H1 (cell line): Measurements from ENCODE around the gene CNOT2. TPM values are rescaled to one million over a fixed set of nuclear protein-coding genes. Genes with fewer than 3 reads are reported as not detected.

Experiments
- CTCF ChIA-PET: fragments of 300-600 bp; sonication (Branson Sonifier 250); formaldehyde crosslinking; loops from one replicate; lab custom pipeline; 2021; ENCODE audit not compliant: partially characterized antibody; lab: Charles Lee
- POLR2A ChIA-PET: fragments of 300-600 bp; sonication (Branson Sonifier 250); formaldehyde crosslinking; loops from one replicate; lab custom pipeline; 2021; ENCODE audit warnings: inconsistent platforms; ENCODE audit not compliant: partially characterized antibody; lab: Charles Lee
- DNase-seq, 2 experiments: peaks; one replicate each; pipeline versions ENCODE4 v3.0.0 to v3.0.0-alpha.2; 2010 to 2022; ENCODE audit warnings: low spot score in 2 of 2, low read depth in 1 of 2, mixed read lengths in 1 of 2
- FAIRE-seq: peaks from 2 replicates; lab custom pipeline; 2011; peaks lifted over from hg19 to GRCh38; lab: Jason Lieb, UNC
- H2AFZ ChIP-seq: 2 replicates; pipeline ENCODE4 v1.8.1; 2012; ENCODE audit warnings: low read length, inconsistent platforms
- H2AK5ac ChIP-seq: 2 replicates; pipeline ENCODE4 v1.6.1; 2013; ENCODE audit warnings: low read depth, low read length
- H2BK120ac ChIP-seq: replicated peaks from 2 replicates; pipeline ENCODE3; 2013; ENCODE audit warnings: low read depth, low read length, inconsistent platforms
- H2BK12ac ChIP-seq: 2 replicates; pipeline ENCODE4 v1.6.1; 2013; ENCODE audit warnings: low read depth, low read length
- H2BK15ac ChIP-seq: 2 replicates; pipeline ENCODE4 v1.6.1; 2013; ENCODE audit warnings: low read length
- H2BK20ac ChIP-seq: 2 replicates; pipeline ENCODE4 v1.6.1; 2013; ENCODE audit warnings: low read length
- H2BK5ac ChIP-seq: 2 replicates; pipeline ENCODE4 v1.6.1; 2013; ENCODE audit warnings: low read depth, low read length
- H3K14ac ChIP-seq: 2 replicates; pipeline ENCODE4 v1.6.1; 2013; ENCODE audit warnings: inconsistent platforms; ENCODE audit not compliant: insufficient read length
- H3K18ac ChIP-seq: 2 replicates; pipeline ENCODE4 v1.6.1; 2013; ENCODE audit warnings: low read length; ENCODE audit errors: extremely low read depth
- H3K23ac ChIP-seq: 2 replicates; pipeline ENCODE4 v1.6.1; 2013; ENCODE audit warnings: inconsistent platforms; ENCODE audit not compliant: insufficient read length
- H3K23me2 ChIP-seq: 2 replicates; pipeline ENCODE4 v1.6.1; 2013; ENCODE audit warnings: low read depth, low read length
- H3K27ac ChIP-seq: 2 replicates; pipeline ENCODE4 v1.6.1; 2011; ENCODE audit warnings: low read depth, low read length, inconsistent platforms
- H3K27me3 ChIP-seq, 4 experiments: replicated peaks in 1 of 4; 1 replicate in 1 of 4; 2 replicates in 3 of 4; pipeline versions ENCODE4 v1.6.1 to v1.8.1; 2011 to 2013; ENCODE audit warnings: low read length in 3 of 4, mild to moderate bottlenecking in 3 of 4, inconsistent platforms in 2 of 4, mixed read lengths in 2 of 4, moderate library complexity in 1 of 4; ENCODE audit not compliant: control insufficient read depth in 3 of 4, insufficient read depth in 3 of 4; ENCODE audit errors: extremely low read depth in 1 of 4
- H3K36me3 ChIP-seq, 4 experiments: 2 replicates each; pipeline versions ENCODE4 v1.6.1 to v1.8.1; 2011 to 2013; ENCODE audit warnings: mild to moderate bottlenecking in 4 of 4, low read length in 3 of 4, moderate library complexity in 2 of 4, control low read depth in 1 of 4, inconsistent platforms in 1 of 4; ENCODE audit not compliant: insufficient read depth in 4 of 4, control insufficient read depth in 2 of 4
- H3K4ac ChIP-seq: replicated peaks from 2 replicates; pipeline ENCODE3; 2013; ENCODE audit warnings: low read length, low read depth, mixed read lengths, inconsistent platforms; ENCODE audit not compliant: insufficient read length
- H3K4me1 ChIP-seq, 4 experiments: replicated peaks in 1 of 4; 1 replicate in 1 of 4; 2 replicates in 3 of 4; pipeline versions ENCODE4 v1.6.1 to v1.8.1; 2011 to 2013; ENCODE audit warnings: low read length in 3 of 4, inconsistent platforms in 2 of 4, mixed read lengths in 1 of 4; ENCODE audit not compliant: insufficient read depth in 4 of 4, control insufficient read depth in 3 of 4
- H3K4me2 ChIP-seq, 2 experiments: 2 replicates each; pipeline versions ENCODE4 v1.6.1 to v1.8.1; 2011 to 2013; ENCODE audit warnings: low read depth in 2 of 2, low read length in 2 of 2, control low read depth in 1 of 2, inconsistent platforms in 1 of 2, mild to moderate bottlenecking in 1 of 2; ENCODE audit not compliant: insufficient read depth in 1 of 2
- H3K4me3 ChIP-seq, 4 experiments: fragments of 200-600, 300-600 bp in 1 of 4; sonication (generic), shearing (Covaris generic), sonication (Bioruptor Twin) in 1 of 4; 2 replicates each; pipeline versions ENCODE4 v1.5.1 to v1.8.1; 2011 to 2016; ENCODE audit warnings: low read length in 4 of 4, low read depth in 3 of 4, control low read depth in 2 of 4, inconsistent platforms in 2 of 4, mild to moderate bottlenecking in 2 of 4, mixed read lengths in 1 of 4, moderate library complexity in 1 of 4; ENCODE audit not compliant: insufficient read depth in 2 of 4; ENCODE audit errors: extremely low read depth in 1 of 4
- H3K56ac ChIP-seq: replicated peaks from 2 replicates; pipeline ENCODE3; 2013; ENCODE audit warnings: low read depth, mild to moderate bottlenecking, mixed read lengths, low read length, inconsistent platforms; ENCODE audit not compliant: insufficient read length
- H3K79me1 ChIP-seq: 2 replicates; pipeline ENCODE4 v1.6.1; 2013; ENCODE audit warnings: low read depth, low read length, control low read depth
- H3K79me2 ChIP-seq, 2 experiments: 2 replicates each; pipeline versions ENCODE4 v1.6.1 to v1.8.1; 2012 to 2013; ENCODE audit warnings: low read length in 2 of 2, mild to moderate bottlenecking in 2 of 2, inconsistent platforms in 1 of 2; ENCODE audit not compliant: insufficient read depth in 2 of 2, control insufficient read depth in 1 of 2
- H3K9ac ChIP-seq, 4 experiments: replicated peaks in 1 of 4; 1 replicate in 1 of 4; 2 replicates in 3 of 4; pipeline versions ENCODE4 v1.6.1 to v1.8.1; 2011 to 2013; ENCODE audit warnings: low read depth in 3 of 4, low read length in 3 of 4, control low read depth in 2 of 4, mild to moderate bottlenecking in 2 of 4, moderate library complexity in 2 of 4, inconsistent platforms in 1 of 4; ENCODE audit errors: extremely low read depth in 1 of 4
- H3K9me3 ChIP-seq, 2 experiments: 2 replicates each; pipeline versions ENCODE4 v1.6.1 to v1.8.1; 2012 to 2013; ENCODE audit warnings: mild to moderate bottlenecking in 2 of 2, moderate library complexity in 2 of 2, control low read depth in 1 of 2, inconsistent platforms in 1 of 2, low read depth in 1 of 2, low read length in 1 of 2, mixed read lengths in 1 of 2; ENCODE audit not compliant: insufficient read depth in 2 of 2
- H4K20me1 ChIP-seq, 2 experiments: replicated peaks in 1 of 2; 2 replicates each; pipeline versions ENCODE3 to v1.8.1; 2011 to 2013; ENCODE audit warnings: inconsistent platforms in 2 of 2, low read length in 2 of 2, mild to moderate bottlenecking in 1 of 2; ENCODE audit not compliant: insufficient read depth in 2 of 2, control insufficient read depth in 1 of 2
- H4K5ac ChIP-seq: 2 replicates; pipeline ENCODE4 v1.6.1; 2013; ENCODE audit warnings: low read length, low read depth, mixed read lengths, inconsistent platforms; ENCODE audit not compliant: insufficient read length
- H4K8ac ChIP-seq: 2 replicates; pipeline ENCODE4 v1.8.0; 2013; ENCODE audit warnings: mild to moderate bottlenecking, moderate library complexity, low read length, inconsistent platforms; ENCODE audit not compliant: insufficient read depth; ENCODE audit errors: extremely low read depth
- H4K91ac ChIP-seq: replicated peaks from 2 replicates; pipeline ENCODE3; 2013; ENCODE audit warnings: low read length, mixed read lengths, inconsistent platforms; ENCODE audit not compliant: insufficient read length
- WGBS, 2 experiments: shearing (Covaris generic) in 1 of 2; methylation state at CpG; one replicate each; pipeline versions ENCODE4 v1.1.6 to v1.1.7; 2013 to 2015; ENCODE audit warnings: low lambda C conversion rate in 2 of 2, mixed read lengths in 2 of 2, inconsistent platforms in 1 of 2, low coverage in 1 of 2, missing lambda C conversion rate in 1 of 2; ENCODE audit not compliant: insufficient replicate concordance in 2 of 2, insufficient coverage in 1 of 2, insufficient read length in 1 of 2; ENCODE audit errors: extremely low coverage in 1 of 2, missing lambda C conversion rate in 1 of 2; 5-methylcytosine and 5-hydroxymethylcytosine counted together
- polyA plus RNA-seq, 7 experiments: library from polyadenylated mRNA; depleted of rRNA in 3 of 7; stranded (reverse) in 5 of 7; unstranded in 2 of 7; fragments of >200 nt in 5 of 7; fragments of 200-250 nt in 2 of 7; gene quantifications; 1 replicate in 5 of 7; 2 replicates in 1 of 7; 4 replicates in 1 of 7; pipeline versions ENCODE4 v1.2.1 to v1.2.3, GENCODE V29; 2011 to 2013; ENCODE audit warnings: missing spikeins in 2 of 7, mixed read lengths in 2 of 7
- total RNA-seq: library from RNA; stranded (reverse); fragmentation: NEBNext Ultra II Directional; extraction: Animal tissue kit (Norgen Biotek cat#: 25700); gene quantifications from 2 replicates; pipeline ENCODE4 v1.2.1, GENCODE V29; 2021

The CNOT2 gene
- total and polyA plus RNA-seq, 2 of the 8 experiments (the other 6 are each of a cell fraction or from before 2014, with no cell fraction given) = 61.2 to 64.8 TPM

DNA sequence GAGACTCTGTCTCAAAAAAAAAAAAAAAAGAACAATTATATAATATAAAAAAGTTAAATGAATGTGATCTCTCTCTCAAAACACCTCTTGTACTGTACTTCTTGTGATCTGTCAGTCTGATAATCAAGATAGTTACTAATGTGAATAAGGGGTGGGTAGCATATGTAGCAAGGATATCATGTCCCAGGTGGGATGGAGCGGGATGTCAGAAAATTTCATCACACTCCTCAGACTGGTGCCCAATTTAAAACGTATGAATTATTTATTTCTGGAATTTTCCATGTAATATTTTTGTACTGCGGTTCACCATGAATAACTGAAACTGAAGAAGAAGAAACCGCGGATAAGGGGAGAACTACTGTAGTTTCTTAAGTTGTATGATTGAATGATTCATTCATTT lies 11.0 kb downstream of the CNOT2 start:
- CTCF ChIA-PET = no interaction called here
- no peak overlapping the region for H2AK5ac ChIP-seq
- no peaks in the 10 kb centered on the region; the same call in 1 of the 2 replicates for H3K79me1 ChIP-seq
- H2BK20ac ChIP-seq = no peak overlapping the region
- no peak overlapping the region for H2AFZ ChIP-seq
- H3K9ac ChIP-seq = no peak overlapping the region
- no peak overlapping the region for H3K27ac ChIP-seq
- H3K79me2 ChIP-seq = peaks cover 0 to 97% of the 10 kb centered on the region in 2 experiments; a peak in 3 of 4 replicates
- no peak overlapping the region for H3K4me2 ChIP-seq
- DNase-seq (no peak), FAIRE-seq (no peak)
- H4K8ac ChIP-seq = no peak overlapping the region
- no peak overlapping the region for H3K56ac ChIP-seq
- no peaks in the 10 kb centered on the region; a peak in 1 of 8 replicates for H3K36me3 ChIP-seq
- peaks cover 0 to 13% of the 10 kb centered on the region in 2 experiments for H4K20me1 ChIP-seq
- H3K4ac ChIP-seq = no peak overlapping the region
- POLR2A ChIA-PET = interaction anchor here (2.6 kb wide), 1 partner anchor 11 kb away, joined by 13 read pairs; the partner anchor contains the start of gene CNOT2
- no peak overlapping the region for H2BK15ac ChIP-seq
- WGBS, 2 experiments = 94% methylated on average over 5 of the region's 5 CpGs; no CpG with 5 or more reads in 1 of the 2 experiments
- no peaks in the 10 kb centered on the region for H3K23me2 ChIP-seq
- no peak overlapping the region for H3K18ac ChIP-seq
- no peaks in the 10 kb centered on the region for H3K9me3 ChIP-seq
- H3K27me3 ChIP-seq = no peaks in the 10 kb centered on the region
- H2BK120ac ChIP-seq = no peak overlapping the region
- H3K14ac ChIP-seq = no peak overlapping the region
- no peak overlapping the region for H2BK12ac ChIP-seq
- H3K4me1 ChIP-seq = peaks cover 0 to 6% (median 2%) of the 10 kb centered on the region in 4 experiments; a peak in 2 of 7 replicates
- H2BK5ac ChIP-seq = no peak overlapping the region
- no peak overlapping the region for H3K23ac ChIP-seq
- H4K5ac ChIP-seq = no peak overlapping the region
- H4K91ac ChIP-seq = no peak overlapping the region
- no peak overlapping the region for H3K4me3 ChIP-seq
